ENCODE measurements around the gene DENND4C. TPM values are rescaled to one million over a fixed set of nuclear protein-coding genes. Genes with fewer than 3 reads are reported as not detected.
"Not testable (repeated sequence)": the region's sequence is repeated elsewhere in the genome, so short reads cannot be mapped to it uniquely, and the experiment has no call there.

Gene DENND4C
- total RNA-seq, 1 donor from 2014 or later = 37.9 TPM

DNA sequence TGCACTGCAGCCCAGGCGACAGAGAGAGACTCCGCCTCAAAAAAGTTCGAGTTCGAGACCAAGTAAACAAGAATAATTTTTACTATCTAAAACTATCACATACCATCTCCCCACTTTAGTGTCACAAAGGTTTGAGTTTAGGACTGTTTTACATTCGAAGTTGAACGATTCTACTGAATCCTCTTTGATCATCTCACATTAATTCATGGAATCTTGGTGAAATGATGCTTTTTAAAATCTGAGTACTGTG is 150.3 kb downstream of the DENND4C start:
- peak overlapping the region; percentile 68 for H3K4me3 ChIP-seq (ENCODE audit: low read depth, low read length)
- FAIRE-seq = no peak
- no peak for DNase-seq (ENCODE audit: low read depth)
- no peaks in the 10 kb centered on the region for H3K27me3 ChIP-seq (ENCODE audit: control insufficient read depth, insufficient read depth, low read length)
- TF ChIP-seq CTCF (IDR thresholded peaks at IDR 0.05; ENCODE audit: insufficient read depth, low read length, severe bottlenecking) = no peak
- peaks cover 18% of the 10 kb centered on the region for H3K36me3 ChIP-seq (ENCODE audit: control insufficient read depth, insufficient read depth, low read length)

DNA sequence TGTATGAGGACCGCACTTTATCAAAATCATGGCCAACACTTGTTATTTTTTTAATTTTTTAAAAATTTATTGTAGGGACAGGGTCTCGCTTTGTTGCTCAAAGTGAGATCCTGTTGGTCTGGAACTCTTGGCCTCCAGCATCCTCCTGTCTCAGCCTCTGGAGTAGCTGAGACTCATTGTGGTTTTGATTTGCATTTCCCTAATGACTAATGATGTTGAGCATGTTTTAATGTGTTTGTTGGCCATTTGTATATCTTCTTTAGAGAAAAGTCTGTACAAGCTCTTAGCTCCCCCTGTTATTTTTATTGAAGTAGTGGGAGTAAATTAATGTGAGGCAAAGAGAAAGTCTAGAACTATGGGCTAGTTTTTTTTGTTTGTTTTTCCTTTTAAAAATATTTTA is 151.2 kb downstream of the DENND4C start:
- FAIRE-seq (no peak), DNase-seq (ENCODE audit: low read depth) (peak; percentile 22)
- H3K36me3 ChIP-seq (ENCODE audit: control insufficient read depth, insufficient read depth, low read length) = peaks cover 14% of the 10 kb centered on the region
- TF ChIP-seq CTCF (IDR thresholded peaks at IDR 0.05; ENCODE audit: insufficient read depth, low read length, severe bottlenecking) = no peak
- no peak overlapping the region for H3K4me3 ChIP-seq (ENCODE audit: low read depth, low read length)
- no peaks in the 10 kb centered on the region for H3K27me3 ChIP-seq (ENCODE audit: control insufficient read depth, insufficient read depth, low read length)

- H3K36me3 ChIP-seq (ENCODE audit: control insufficient read depth, insufficient read depth, low read length); H3K27me3 ChIP-seq (ENCODE audit: control insufficient read depth, insufficient read depth, low read length); DNase-seq (ENCODE audit: low read depth); FAIRE-seq; H3K4me3 ChIP-seq (ENCODE audit: low read depth, low read length): not testable (repeated sequence)
These were observed 154.7 kb downstream of the DENND4C start for GRCh38 chr9:19385212-19385611.

- no peaks in the 10 kb centered on the region for H3K36me3 ChIP-seq (ENCODE audit: control insufficient read depth, insufficient read depth, low read length)
- H3K27me3 ChIP-seq (ENCODE audit: control insufficient read depth, insufficient read depth, low read length) = no peaks in the 10 kb centered on the region
- DNase-seq (ENCODE audit: low read depth) (no peak), FAIRE-seq (peak; percentile 7)
- TF ChIP-seq CTCF (IDR thresholded peaks at IDR 0.05; ENCODE audit: insufficient read depth, low read length, severe bottlenecking) = no peak
- no peak overlapping the region for H3K4me3 ChIP-seq (ENCODE audit: low read depth, low read length)
These were observed 155.5 kb downstream of the DENND4C start for GRCh38 chr9:19385786-19386501.

DNA sequence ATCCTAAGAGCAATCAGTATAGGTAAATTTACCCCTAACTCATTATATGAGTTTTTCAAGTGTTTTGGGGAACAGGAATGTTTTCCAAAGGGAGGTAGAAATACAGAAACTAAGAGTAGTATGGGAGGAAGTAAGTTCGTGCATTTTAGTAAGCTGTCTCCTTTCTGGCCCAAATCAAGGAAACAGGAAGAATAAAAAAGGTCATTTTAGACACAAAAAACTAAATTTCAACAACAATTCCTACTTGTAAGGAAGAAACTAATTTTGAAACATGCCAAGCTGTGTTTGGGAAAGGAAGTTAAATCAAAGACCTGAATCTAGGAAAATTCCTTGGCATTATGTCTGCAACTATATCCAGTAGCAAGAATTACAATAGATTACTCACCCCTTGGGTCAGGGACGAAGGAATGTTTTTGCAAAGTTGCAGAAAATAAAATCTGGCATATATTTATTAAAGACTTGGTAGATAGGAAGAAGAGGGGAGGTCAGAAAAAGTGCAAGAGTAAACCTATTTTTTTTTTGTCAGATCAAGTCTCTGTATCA is 156.1 kb downstream of the DENND4C start:
- H3K36me3 ChIP-seq (ENCODE audit: control insufficient read depth, insufficient read depth, low read length) = no peaks in the 10 kb centered on the region
- H3K27me3 ChIP-seq (ENCODE audit: control insufficient read depth, insufficient read depth, low read length) = no peaks in the 10 kb centered on the region
- FAIRE-seq (no peak), DNase-seq (ENCODE audit: low read depth) (no peak)
- no peak overlapping the region for H3K4me3 ChIP-seq (ENCODE audit: low read depth, low read length)
- no peak for TF ChIP-seq CTCF (IDR thresholded peaks at IDR 0.05; ENCODE audit: insufficient read depth, low read length, severe bottlenecking)

GRCh38 chr9:19387317-19387716 is 156.8 kb downstream of the DENND4C start:
- TF ChIP-seq CTCF (IDR thresholded peaks at IDR 0.05; ENCODE audit: insufficient read depth, low read length, severe bottlenecking) = no peak

GRCh38 chr9:19389539-19389938 is 159.0 kb downstream of the DENND4C start:
- not testable (repeated sequence) for DNase-seq (ENCODE audit: low read depth); H3K36me3 ChIP-seq (ENCODE audit: control insufficient read depth, insufficient read depth, low read length); FAIRE-seq; H3K27me3 ChIP-seq (ENCODE audit: control insufficient read depth, insufficient read depth, low read length); H3K4me3 ChIP-seq (ENCODE audit: low read depth, low read length)

More at GRCh38 chr9:19387317-19387716, 156.8 kb downstream of the DENND4C start:
- Histone ChIP-seq H3K4me3 (ENCODE audit: low read depth, low read length) (no peak overlapping the region), H3K27me3 (ENCODE audit: control insufficient read depth, insufficient read depth, low read length) (no peaks in the 10 kb centered on the region), H3K36me3 (ENCODE audit: control insufficient read depth, insufficient read depth, low read length) (no peaks in the 10 kb centered on the region)
- DNase-seq (ENCODE audit: low read depth) (no peak), FAIRE-seq (no peak)

Data from bronchial epithelial cell (primary cell).